Left cardiac atrium (tissue), 4 donors: Measurements from ENCODE around the gene ACIN1. TPM values are rescaled to one million over a fixed set of nuclear protein-coding genes. Genes with fewer than 3 reads are reported as not detected.

Source experiments
- ATAC-seq, 2 donors: fragments of 200-7000 bp; cut with Tn5 transposase; one replicate each; pipeline ENCODE4 v1.9.1; 2020; ENCODE audit warnings: mild to moderate bottlenecking in 2 of 2, moderate library complexity in 2 of 2
- DNase-seq: peaks from one replicate; pipeline ENCODE4 v3.0.0-alpha.2; 2020
- intact Hi-C, 2 donors: fragments of 100-400 bp; cut with DNase I; formaldehyde crosslinking; loops; one replicate each; pipeline versions ENCODE4 v1.14.1 to v1.15.1; 2022 to 2023
- total RNA-seq, 2 donors: library from RNA; stranded (reverse); fragmentation: NEBNext Ultra II Directional; extraction: Animal tissue kit (Norgen Biotek cat#: 25700); gene quantifications; one replicate each; pipeline ENCODE4 v1.2.1, GENCODE V29; 2021
- donor health status: DM: no; HTN: yes; CAD: no.
- donor health status: DM: no; HTN: yes; CAD: no; lungs with severe emphysema.
- donor health status: DM: yes; HTN: yes; CAD: no.
- donor health status: Dilated cardiomyopathy.

ACIN1 gene
- total RNA-seq, 2 donors from 2014 or later = 71.4 to 77.5 TPM

DNA sequence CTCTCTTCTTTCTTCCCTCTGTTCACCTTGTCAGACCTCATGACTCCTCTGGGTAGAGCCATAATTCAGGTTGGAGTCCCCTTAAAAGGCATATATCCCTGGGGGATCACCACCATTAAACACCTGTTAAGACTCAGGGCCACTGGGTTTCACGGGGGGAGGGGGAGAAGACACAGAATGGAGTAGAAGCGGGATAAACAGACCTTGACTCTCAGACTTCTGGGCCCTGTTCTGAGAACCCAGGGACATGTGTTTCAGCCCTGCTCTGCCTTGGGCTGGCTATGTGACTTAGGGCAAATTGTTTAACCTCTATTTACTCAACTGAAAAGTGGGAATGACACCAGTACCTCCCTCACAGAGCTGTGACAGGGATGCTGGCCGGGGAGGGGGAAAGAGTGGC, 42.3 kb downstream of the ACIN1 start:
- DNase-seq (no peak), ATAC-seq (no peak)
- intact Hi-C loops = no loop called here

DNA sequence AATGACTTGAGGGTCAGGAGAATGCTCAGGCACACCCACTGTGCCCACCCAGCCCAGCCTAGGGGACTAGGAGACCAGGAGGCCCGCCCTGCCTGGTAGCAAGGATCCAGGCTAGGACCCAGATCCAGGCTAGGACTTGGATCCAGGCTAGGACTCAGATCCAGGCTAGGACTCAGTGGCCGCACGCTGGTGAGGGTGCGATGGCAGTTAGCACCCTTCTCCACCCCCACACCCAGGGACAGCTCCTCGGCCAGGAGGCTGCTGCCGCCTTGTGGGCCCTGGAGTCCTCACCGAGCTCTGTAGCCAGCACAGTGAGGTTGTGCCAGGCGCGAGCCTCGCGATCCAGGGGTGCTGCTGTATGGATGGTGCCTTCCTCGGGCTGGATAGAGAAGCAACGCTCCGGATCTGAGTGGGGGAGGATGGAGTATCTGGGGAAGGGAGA, 42.7 kb downstream of the ACIN1 start:
- intact Hi-C loops = no loop called here
- peak; percentile 4 to 38 for ATAC-seq
- no peak for DNase-seq

DNA sequence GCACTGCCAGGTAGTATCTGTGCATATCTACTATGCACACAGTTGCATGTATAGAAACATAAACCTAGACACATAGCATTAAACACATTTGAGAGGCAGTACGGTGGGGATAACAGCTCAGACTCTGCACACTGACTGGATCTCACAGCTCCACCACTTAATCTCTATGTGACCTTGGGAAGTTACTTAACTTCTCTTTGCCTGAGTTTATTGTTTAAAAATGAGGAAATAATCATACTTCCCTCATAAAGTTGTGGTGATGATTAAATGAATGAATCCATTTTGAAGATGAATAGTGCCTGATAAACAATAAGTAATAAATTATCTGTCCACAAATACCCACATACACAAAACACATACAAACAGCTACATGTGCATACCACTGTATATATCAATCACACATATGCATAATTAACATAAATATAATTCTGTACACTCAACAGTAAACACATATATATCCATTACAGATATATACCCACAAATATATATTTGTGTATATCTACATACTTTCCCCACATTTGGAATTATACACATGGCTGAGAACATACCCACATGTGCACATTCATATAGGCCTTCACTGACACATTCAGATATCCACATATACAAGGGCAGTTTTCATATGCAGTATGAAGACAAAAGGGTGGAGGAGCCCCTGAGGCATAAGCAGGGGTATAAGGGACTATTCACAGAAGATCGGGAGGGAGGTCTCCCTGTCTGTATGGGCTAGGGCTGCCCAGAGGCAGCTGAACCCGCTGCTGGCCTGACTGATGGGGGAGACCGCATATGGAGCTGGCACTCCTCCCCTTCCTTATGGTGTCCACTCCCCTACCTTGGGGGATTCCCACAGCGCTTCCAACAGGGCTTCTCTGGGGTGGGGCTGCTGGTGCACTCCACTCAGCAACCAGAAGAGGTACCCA, 43.5 kb downstream of the ACIN1 start:
- DNase-seq (no peak), ATAC-seq (no peak)
- intact Hi-C loops = no loop called here

DNA sequence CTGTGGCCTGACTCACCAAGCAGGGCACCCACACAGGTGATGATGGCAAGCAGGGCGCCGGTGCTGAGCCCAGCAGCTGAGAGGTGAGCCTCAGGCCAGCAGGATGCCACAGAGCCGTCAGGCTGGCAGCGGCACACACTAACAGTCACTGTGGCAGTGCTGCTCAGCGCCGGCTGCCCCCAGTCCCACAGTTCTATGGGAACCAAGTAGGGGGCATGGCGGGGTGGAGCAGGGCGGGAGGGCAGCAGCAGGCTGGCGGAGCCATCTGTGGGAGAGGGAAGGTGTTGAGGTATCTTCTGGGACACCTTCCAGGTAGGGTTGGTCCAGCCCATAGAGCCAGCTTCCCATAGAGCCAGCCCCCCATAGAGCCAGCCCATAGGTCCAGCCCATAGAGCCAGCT, 45.9 kb downstream of the ACIN1 start:
- ATAC-seq (no peak), DNase-seq (no peak)
- intact Hi-C loops = no loop called here

DNA sequence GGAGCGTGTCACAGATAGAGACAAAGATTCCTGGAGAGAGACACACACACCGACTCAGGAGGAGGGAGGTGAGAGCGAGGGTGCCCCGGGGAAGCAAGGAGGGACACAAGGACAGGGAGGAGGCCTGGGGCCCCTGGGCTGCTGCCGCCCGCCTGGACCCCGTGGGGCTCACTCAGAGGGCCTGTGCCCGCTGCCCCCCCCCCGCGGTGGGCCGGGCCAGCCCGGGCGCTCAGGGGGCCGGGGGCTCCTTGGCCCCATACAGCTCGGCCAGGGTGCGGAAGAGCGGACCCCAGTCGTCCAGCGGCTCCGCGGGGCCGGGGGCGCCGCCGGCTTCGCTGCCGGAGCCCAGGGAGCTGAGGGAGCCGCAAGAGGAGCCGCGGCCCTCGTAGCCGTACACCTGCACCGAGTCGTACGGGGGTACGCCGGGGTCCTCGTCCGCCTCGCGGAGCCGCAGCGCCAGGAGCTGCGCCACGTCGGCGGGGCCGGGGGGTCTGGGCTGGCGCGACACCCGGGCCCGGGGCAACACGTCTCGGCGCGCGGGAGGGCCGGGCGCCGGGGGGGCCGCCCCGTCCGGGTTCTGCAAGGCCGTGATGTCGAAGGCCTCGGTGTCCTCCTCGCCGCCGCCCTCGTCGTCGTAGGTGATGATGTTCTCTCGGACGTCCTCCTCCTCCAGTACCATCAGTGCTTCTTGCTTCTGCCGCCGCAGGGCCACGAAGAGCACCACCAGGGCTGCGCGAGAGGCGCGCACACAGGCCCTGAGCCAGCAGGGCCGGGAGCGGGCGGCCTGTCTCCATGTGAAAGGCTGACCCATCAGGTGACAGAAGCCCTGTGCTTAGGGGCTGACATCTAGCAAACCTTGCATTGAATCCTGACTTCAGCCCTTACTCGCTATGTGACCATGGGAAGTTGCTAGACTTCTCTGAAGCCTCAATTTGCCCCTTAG, 46.9 kb downstream of the ACIN1 start:
- DNase-seq (no peak), ATAC-seq (no peak)
- intact Hi-C loops = no loop called here

DNA sequence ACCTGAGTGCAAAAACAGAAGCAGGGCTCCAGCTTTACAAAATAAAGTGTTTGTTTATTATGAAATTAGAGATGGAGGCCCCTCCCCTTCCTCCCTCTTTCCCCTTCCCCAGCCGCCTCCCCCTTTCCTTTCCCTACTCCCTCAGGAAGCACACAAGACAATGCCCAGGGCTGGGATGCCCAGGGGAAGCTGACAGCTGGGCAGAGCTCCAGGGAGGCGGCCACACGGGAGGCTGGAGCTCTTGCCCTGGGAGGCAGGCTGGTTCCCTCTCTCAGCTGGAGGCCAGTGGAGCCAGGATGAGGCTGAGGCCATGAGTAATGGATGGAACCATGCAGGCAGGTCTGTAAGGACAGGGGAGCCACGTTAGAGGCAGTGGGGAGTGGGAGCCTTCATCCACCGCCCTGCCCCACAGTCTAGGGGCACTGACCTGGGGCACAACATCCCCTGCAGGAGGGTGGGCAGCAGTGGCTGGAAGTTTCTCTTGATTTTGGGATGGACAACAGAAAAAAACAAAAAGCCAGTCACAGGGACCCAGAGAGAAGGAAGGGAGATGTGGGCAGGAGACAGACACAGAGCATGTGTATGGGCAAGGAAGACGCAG, 47.8 kb downstream of the ACIN1 start:
- ATAC-seq = peak; percentile 31 to 59
- intact Hi-C loops = no loop called here
- DNase-seq = peak; percentile 41

DNA sequence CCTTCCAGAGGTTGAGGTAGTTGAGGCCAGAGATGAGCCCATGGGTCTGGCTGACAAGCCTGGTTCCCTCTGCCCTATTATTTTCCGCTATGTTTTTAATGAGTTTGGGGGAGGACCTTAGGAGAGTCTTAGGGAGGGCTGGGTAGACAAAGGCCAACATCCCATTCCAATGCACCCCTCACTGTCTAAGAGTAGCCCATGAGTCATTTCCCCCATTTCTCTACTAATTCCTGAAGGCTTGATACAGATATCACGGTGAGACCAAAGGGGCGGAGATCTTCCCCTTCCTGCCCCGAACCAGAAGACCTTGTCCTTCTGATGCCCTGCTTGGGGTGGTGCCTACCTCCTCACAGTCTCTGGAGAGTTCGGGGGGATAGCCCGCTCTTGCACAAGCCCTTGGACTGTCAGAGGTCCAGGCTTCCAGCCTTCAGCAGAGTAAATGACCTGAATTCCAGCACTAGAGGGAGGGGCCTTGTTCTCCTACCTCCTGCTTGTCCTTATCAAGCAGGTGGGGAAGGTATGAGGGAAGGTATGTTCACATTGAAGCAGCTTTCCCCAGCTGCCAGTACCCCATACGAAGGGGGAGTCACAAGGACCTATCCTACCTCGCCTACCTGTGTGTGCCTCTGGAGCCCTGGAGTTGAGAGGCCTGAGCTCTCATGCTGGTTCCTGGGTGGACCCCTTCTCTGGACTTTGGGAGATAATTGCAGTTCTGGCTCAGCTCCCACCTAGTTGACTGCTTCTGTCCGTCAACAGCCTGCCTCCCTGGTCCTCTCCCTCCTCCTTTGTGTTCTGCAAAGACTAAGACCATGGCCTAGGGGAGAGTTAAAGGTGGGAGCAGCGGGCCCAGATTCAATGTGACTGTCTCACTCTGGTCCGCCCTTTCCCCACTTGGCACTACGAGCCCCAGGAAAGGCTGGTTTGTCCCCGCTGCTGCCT, 49.2 kb downstream of the ACIN1 start:
- intact Hi-C loops = no loop called here
- ATAC-seq (peak; percentile 36 to 41), DNase-seq (no peak)

DNA sequence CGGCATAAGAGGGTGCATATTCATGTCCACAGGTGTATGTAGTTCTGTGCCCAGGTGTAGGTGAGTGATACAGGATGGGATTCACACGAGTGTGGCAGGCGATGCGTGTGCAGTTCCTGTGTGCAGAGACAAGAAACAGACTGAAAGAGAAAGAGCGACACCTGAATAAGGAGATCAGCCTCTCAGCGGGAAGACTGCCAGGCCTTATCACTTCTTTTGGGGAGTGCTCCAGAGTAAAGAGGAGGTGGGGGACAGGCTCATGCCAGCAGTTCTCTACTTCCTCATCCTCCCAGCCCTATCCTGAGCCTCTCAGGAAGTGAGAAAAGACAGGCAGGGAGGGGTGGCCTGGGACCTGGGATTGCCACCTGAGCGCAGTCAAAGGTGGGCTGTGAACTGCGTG, 50.1 kb downstream of the ACIN1 start:
- no peak for ATAC-seq
- intact Hi-C loops = no loop called here
- no peak for DNase-seq

DNA sequence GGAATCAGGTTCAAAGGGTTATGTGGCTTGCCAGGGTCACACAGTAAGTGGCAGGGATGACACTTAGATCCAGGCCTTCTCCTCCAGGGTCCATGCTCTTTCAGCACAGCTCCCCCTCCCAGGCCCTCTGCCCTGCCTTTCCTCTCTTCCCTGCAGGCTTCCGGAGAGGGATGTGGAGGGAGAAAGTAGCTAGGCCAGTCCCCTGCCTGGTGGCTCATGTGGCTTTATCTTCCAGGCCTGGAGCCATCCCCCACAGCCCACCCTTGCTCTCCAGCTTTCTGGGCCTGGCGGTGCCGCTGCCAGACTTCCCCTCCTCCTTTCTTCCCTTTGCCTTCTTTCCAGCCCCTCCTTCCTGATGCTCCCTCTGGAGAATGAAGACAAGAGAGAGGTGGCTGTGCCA, 51.2 kb downstream of the ACIN1 start:
- DNase-seq (no peak), ATAC-seq (no peak)
- intact Hi-C loops = no loop called here

DNA sequence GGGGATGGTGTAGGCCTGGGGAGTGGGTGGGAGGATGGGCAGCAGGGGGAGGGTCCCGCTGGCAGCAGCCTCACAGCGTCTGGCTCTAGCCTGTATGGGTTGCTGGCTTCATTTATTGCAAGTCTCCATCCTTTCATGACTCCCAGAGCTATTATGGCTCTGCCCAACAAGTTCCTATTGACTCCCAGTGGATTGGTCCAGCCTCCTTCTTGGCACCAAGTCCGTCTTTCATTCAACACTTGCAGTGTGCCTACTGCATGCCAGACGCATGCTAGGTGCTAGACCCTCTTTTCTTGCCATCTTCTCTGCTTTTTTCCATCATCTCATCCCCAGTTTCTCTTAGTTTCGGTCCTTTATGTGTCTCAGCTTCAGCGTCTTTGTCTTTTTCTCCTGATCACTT, 51.8 kb downstream of the ACIN1 start:
- DNase-seq = no peak
- no peak for ATAC-seq
- intact Hi-C loops = no loop called here

DNA sequence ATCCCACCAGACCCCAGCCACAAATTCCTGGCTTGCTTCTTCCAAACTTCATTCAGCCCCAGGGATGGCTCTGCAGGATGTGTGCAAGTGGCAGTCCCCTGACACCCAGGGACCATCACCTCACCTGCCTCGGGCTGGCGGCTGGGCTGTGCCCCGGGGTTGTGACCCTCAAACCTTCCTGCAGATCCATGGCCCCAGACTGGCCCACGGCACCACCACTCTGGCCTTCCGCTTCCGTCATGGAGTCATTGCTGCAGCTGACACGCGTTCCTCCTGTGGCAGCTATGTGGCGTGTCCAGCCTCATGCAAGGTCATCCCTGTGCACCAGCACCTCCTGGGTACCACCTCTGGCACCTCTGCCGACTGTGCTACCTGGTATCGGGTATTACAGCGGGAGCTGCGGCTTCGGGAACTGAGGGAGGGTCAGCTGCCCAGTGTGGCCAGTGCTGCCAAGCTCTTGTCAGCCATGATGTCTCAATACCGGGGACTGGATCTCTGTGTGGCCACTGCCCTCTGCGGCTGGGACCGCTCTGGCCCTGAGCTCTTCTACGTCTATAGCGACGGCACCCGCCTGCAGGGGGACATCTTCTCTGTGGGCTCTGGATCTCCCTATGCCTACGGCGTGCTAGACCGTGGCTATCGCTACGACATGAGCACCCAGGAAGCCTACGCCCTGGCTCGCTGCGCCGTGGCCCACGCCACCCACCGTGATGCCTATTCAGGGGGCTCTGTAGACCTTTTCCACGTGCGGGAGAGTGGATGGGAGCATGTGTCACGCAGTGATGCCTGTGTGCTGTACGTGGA, 52.6 kb downstream of the ACIN1 start, which contains the start of gene PSMB11:
PSMB11 (plus strand) TSS at position 51 of the 804 bp plus-strand sequence; CDS start at position 65, 14 bp downstream.
- ATAC-seq = no peak
- no peak for DNase-seq
- intact Hi-C loops = no loop called here

DNA sequence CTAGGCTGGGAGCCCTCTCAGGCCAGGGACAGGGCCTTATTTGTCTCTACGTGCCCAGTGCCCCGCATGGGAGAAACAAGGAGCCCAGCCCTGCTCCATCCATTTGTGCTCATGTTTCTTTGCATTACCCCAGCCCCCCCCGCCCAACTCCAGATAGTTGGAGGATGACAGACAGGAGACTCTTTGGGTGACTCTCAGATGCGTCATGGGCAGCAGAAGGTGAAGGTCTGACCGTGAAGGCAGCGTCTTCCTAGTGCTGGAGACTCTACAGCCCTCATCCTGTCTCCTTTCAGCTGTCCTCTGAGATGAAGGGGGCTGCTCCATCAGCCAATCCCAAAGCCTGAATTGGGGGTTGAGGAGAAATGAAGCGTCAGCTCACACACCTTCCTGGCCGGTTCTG, 53.2 kb downstream of the ACIN1 start:
- no peak for ATAC-seq
- intact Hi-C loops = no loop called here
- no peak for DNase-seq

DNA sequence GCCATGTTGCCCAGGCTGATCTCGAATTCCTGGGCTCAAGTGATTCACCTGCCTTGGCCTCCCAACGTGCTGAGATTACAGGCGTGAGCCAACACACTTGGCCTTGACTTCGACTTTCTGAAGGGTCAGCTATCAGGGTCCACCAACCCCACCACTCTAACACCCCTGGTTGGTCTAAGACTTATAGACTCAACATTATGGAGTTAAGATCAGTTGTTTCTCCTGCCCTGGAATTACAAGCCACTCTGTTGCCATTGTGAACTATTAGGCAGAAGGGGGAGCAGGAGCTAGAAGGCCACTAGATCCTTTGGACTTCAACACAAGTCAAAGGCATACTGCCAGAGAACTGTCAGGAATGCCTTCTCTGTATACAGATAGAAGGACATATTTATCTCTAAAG, 54.8 kb downstream of the ACIN1 start:
- ATAC-seq = no peak

DNA sequence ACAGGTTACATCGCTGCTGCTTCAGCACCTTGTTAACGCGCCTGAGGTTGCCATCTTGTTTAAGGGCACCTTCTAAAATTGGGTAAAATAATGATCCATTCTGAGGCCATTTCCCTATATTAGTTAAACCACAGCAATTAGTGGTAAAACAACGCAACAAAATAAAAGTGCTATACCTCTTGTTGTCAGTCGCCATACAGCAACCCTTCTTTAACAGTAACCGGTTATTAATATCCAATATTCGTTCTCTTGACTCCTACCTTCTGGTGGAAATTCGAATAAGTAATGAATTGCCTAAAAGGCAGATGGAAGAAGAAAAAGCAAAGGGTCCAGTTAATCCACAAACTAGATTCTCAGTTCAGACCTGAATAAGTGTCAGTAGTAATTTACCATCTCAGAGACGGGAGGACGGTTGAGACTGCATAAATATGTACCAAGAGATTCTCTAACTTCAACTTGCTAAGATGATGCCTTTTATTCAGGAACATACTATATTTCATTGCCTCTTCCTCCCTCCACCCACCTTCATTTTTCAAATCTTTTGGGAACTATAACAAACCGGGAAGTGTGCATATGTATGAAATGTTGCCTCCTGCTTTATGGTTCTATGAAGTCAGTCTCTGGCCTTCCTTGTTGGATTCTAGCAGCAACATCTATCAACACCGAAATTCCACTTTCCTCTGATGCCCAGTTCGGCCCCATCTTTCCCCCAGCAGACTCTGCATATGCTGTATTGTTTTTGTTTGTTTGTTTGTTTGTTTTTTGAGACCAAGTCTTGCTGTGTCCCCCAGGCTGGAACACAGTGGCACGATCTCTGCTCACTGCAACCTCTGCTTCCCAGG, 59.4 kb downstream of the ACIN1 start:
- intact Hi-C loops = no loop called here
- DNase-seq (no peak), ATAC-seq (no peak)

More for the DNA sequence above, 54.8 kb downstream of the ACIN1 start:
- intact Hi-C loops = no loop called here
- DNase-seq = no peak

DNA sequence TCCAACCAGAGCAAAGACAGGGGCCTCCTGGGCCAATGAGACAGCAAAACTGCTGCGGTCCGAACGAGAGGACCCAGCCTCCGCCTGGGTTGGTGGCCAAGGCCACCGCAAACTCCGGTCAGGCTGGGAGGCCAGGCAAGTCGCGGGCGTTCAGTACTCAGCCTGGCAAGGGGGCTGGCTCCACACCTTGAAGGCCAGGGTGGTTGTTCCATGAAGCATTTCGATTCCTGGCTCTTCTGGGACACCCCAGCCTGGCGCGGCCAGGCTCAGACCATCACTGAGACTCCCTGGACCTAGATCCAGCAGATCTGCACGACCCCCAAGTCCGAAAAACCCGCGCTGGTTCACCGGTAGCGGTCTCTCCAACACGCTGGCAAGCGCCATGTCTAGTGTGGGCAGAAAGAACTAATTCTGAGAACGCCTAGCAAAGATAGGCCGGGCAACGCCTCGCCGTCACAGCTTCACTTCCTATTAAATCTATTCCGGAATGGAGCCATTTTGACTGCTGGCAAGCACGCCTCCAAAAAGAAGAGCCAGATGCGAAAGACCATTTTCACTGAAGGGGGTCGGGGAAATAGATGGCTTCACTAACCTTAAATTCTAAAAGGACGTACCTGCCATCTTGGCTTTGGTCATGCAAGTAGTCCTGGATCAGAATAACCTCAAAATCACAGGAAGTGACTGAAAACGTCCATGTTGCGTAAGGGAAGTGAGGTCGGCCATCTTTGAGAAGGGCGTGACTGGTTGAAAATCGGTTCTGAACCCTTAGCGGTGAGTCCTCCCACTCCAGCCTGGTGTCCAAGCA, 60.2 kb downstream of the ACIN1 start, which contains the start of gene PSMB5:
PSMB5 (minus strand) TSS at position 403 of the 805 bp plus-strand sequence; CDS start at position 384, 19 bp downstream.
- DNase-seq (peak; percentile 91), ATAC-seq (peak; percentile 98 to 99)
- intact Hi-C loops = no loop called here
